Fibroblast of villous mesenchyme (primary cell): ENCODE data around the gene KISS1R. TPM values are rescaled to one million over a fixed set of nuclear protein-coding genes. Genes with fewer than 3 reads are reported as not detected.
"Not testable (repeated sequence)": the region's sequence is repeated elsewhere in the genome, so short reads cannot be mapped to it uniquely, and the experiment has no call there.

Experiments used
- DNase-seq: peaks from one replicate; pipeline ENCODE4 v3.0.0-alpha.2; 2010; ENCODE audit warnings: low read depth
- H3K4me3 ChIP-seq: 2 replicates; pipeline ENCODE4 v1.5.1; 2011; ENCODE audit warnings: low read depth, mild to moderate bottlenecking, low read length
- CTCF ChIP-seq: IDR thresholded peaks from 2 replicates; pipeline ENCODE4 v1.5.1; 2012; ENCODE audit warnings: low read depth, mild to moderate bottlenecking, low read length; ENCODE audit not compliant: insufficient read depth
- total RNA-seq: library from RNA; depleted of rRNA; stranded (reverse); fragments of >200 nt; gene quantifications from 2 replicates; pipeline ENCODE4 v1.2.3, GENCODE V29; 2012

Gene KISS1R
- total RNA-seq, 1 donor: not detected

GRCh38 chr19:953445-954271 is 36.5 kb downstream of the KISS1R start:
- H3K4me3 ChIP-seq: peak overlapping the region; percentile 41
- no peak for DNase-seq
- no peak for TF ChIP-seq CTCF

GRCh38 chr19:954272-954671 is 37.1 kb downstream of the KISS1R start:
- DNase-seq: no peak
- no peak for TF ChIP-seq CTCF
- H3K4me3 ChIP-seq: no peak overlapping the region

GRCh38 chr19:954672-955494 is 37.8 kb downstream of the KISS1R start:
- no peak for TF ChIP-seq CTCF

GRCh38 chr19:955803-956765 is 39.0 kb downstream of the KISS1R start:
- no peak for TF ChIP-seq CTCF
- H3K4me3 ChIP-seq: peak overlapping the region; percentile 15
- peak; percentile 33 for DNase-seq

More at GRCh38 chr19:954672-955494, 37.8 kb downstream of the KISS1R start:
- H3K4me3 ChIP-seq: no peak overlapping the region
- peak; percentile 41 for DNase-seq

GRCh38 chr19:956766-957440 is 39.8 kb downstream of the KISS1R start:
- peak; percentile 61 for DNase-seq
- peak overlapping the region; percentile 15 for H3K4me3 ChIP-seq
- no peak for TF ChIP-seq CTCF

- not testable (repeated sequence) for DNase-seq, H3K4me3 ChIP-seq
Observed at GRCh38 chr19:957578-957977, 40.4 kb downstream of the KISS1R start.
